ENCODE measurements around the gene TRIM44.

The TRIM44 gene

GRCh38 chr11:35619116-35619854 lies 43.3 kb upstream of the TRIM44 start:
- peak overlapping the region; percentile 93 for H3K9ac ChIP-seq (ENCODE audit: insufficient read length, low read depth)
- H3K36me3 ChIP-seq (ENCODE audit: insufficient read depth, insufficient read length, low read length) = peaks cover 18% of the 10 kb centered on the region
- DNase-seq (ENCODE audit: low read depth, low spot score) = no peak
- H3K9me3 ChIP-seq (ENCODE audit: insufficient read depth, low read length) = no peaks in the 10 kb centered on the region
- H3K4me1 ChIP-seq (ENCODE audit: insufficient read depth, insufficient read length) = peaks cover 2% of the 10 kb centered on the region
- no peak for TF ChIP-seq YY1 (IDR thresholded peaks at IDR 0.05; ENCODE audit: insufficient read depth, insufficient read length)
- no peak for TF ChIP-seq SUZ12 (IDR thresholded peaks at IDR 0.05; ENCODE audit: extremely low read depth, insufficient read depth, insufficient read length)
- no peak for TF ChIP-seq ZNF274 (IDR thresholded peaks at IDR 0.05; ENCODE audit: low read depth, low read length)
- H3K27me3 ChIP-seq (ENCODE audit: insufficient read depth, insufficient read length) = no peaks in the 10 kb centered on the region
- peak overlapping the region; percentile 90 for H3K4me3 ChIP-seq (ENCODE audit: insufficient read length, low read depth)

GRCh38 chr11:35619855-35620640 lies 42.5 kb upstream of the TRIM44 start:
- Histone ChIP-seq H3K9ac (ENCODE audit: insufficient read length, low read depth) (peak overlapping the region; percentile 93), H3K36me3 (ENCODE audit: insufficient read depth, insufficient read length, low read length) (peaks cover 18% of the 10 kb centered on the region), H3K27me3 (ENCODE audit: insufficient read depth, insufficient read length) (no peaks in the 10 kb centered on the region), H3K4me1 (ENCODE audit: insufficient read depth, insufficient read length) (peaks cover 2% of the 10 kb centered on the region), H3K4me3 (ENCODE audit: insufficient read length, low read depth) (peak overlapping the region; percentile 90), H3K9me3 (ENCODE audit: insufficient read depth, low read length) (no peaks in the 10 kb centered on the region)
- DNase-seq (ENCODE audit: low read depth, low spot score) = no peak
- TF ChIP-seq YY1 (IDR thresholded peaks at IDR 0.05; ENCODE audit: insufficient read depth, insufficient read length) (no peak), ZNF274 (IDR thresholded peaks at IDR 0.05; ENCODE audit: low read depth, low read length) (no peak), SUZ12 (IDR thresholded peaks at IDR 0.05; ENCODE audit: extremely low read depth, insufficient read depth, insufficient read length) (no peak)

- peaks cover 2% of the 10 kb centered on the region for H3K4me1 ChIP-seq (ENCODE audit: insufficient read depth, insufficient read length)
- no peaks in the 10 kb centered on the region for H3K9me3 ChIP-seq (ENCODE audit: insufficient read depth, low read length)
- no peak overlapping the region for H3K9ac ChIP-seq (ENCODE audit: insufficient read length, low read depth)
- H3K4me3 ChIP-seq (ENCODE audit: insufficient read length, low read depth) = peak overlapping the region; percentile 90
- H3K36me3 ChIP-seq (ENCODE audit: insufficient read depth, insufficient read length, low read length) = peaks cover 18% of the 10 kb centered on the region
- no peaks in the 10 kb centered on the region for H3K27me3 ChIP-seq (ENCODE audit: insufficient read depth, insufficient read length)
- no peak for DNase-seq (ENCODE audit: low read depth, low spot score)
- TF ChIP-seq YY1 (IDR thresholded peaks at IDR 0.05; ENCODE audit: insufficient read depth, insufficient read length) = no peak
- TF ChIP-seq ZNF274 (IDR thresholded peaks at IDR 0.05; ENCODE audit: low read depth, low read length) = no peak
- TF ChIP-seq SUZ12 (IDR thresholded peaks at IDR 0.05; ENCODE audit: extremely low read depth, insufficient read depth, insufficient read length) = no peak
These were observed 41.8 kb upstream of the TRIM44 start for GRCh38 chr11:35620795-35621194.

- Histone ChIP-seq H3K4me1 (ENCODE audit: insufficient read depth, insufficient read length) (no peaks in the 10 kb centered on the region), H3K27me3 (ENCODE audit: insufficient read depth, insufficient read length) (no peaks in the 10 kb centered on the region), H3K36me3 (ENCODE audit: insufficient read depth, insufficient read length, low read length) (peaks cover 18% of the 10 kb centered on the region), H3K9me3 (ENCODE audit: insufficient read depth, low read length) (no peaks in the 10 kb centered on the region), H3K9ac (ENCODE audit: insufficient read length, low read depth) (no peak overlapping the region), H3K4me3 (ENCODE audit: insufficient read length, low read depth) (no peak overlapping the region)
- DNase-seq (ENCODE audit: low read depth, low spot score) = no peak
- TF ChIP-seq SUZ12 (IDR thresholded peaks at IDR 0.05; ENCODE audit: extremely low read depth, insufficient read depth, insufficient read length) = no peak
- TF ChIP-seq YY1 (IDR thresholded peaks at IDR 0.05; ENCODE audit: insufficient read depth, insufficient read length) = no peak
- TF ChIP-seq ZNF274 (IDR thresholded peaks at IDR 0.05; ENCODE audit: low read depth, low read length) = no peak
These were observed 41.0 kb upstream of the TRIM44 start for GRCh38 chr11:35621620-35622019.

GRCh38 chr11:35622070-35622469 lies 40.5 kb upstream of the TRIM44 start:
- no peak for DNase-seq (ENCODE audit: low read depth, low spot score)
- no peaks in the 10 kb centered on the region for H3K27me3 ChIP-seq (ENCODE audit: insufficient read depth, insufficient read length)
- H3K4me3 ChIP-seq (ENCODE audit: insufficient read length, low read depth) = no peak overlapping the region
- no peaks in the 10 kb centered on the region for H3K9me3 ChIP-seq (ENCODE audit: insufficient read depth, low read length)
- peaks cover 18% of the 10 kb centered on the region for H3K36me3 ChIP-seq (ENCODE audit: insufficient read depth, insufficient read length, low read length)
- no peaks in the 10 kb centered on the region for H3K4me1 ChIP-seq (ENCODE audit: insufficient read depth, insufficient read length)
- no peak for TF ChIP-seq ZNF274 (IDR thresholded peaks at IDR 0.05; ENCODE audit: low read depth, low read length)
- no peak overlapping the region for H3K9ac ChIP-seq (ENCODE audit: insufficient read length, low read depth)

GRCh38 chr11:35623621-35624168 lies 38.9 kb upstream of the TRIM44 start:
- no peaks in the 10 kb centered on the region for H3K9me3 ChIP-seq (ENCODE audit: insufficient read depth, low read length)
- H3K4me1 ChIP-seq (ENCODE audit: insufficient read depth, insufficient read length) = no peaks in the 10 kb centered on the region
- TF ChIP-seq SUZ12 (IDR thresholded peaks at IDR 0.05; ENCODE audit: extremely low read depth, insufficient read depth, insufficient read length) (no peak), ZNF274 (IDR thresholded peaks at IDR 0.05; ENCODE audit: low read depth, low read length) (no peak)
- DNase-seq (ENCODE audit: low read depth, low spot score) = no peak
- H3K36me3 ChIP-seq (ENCODE audit: insufficient read depth, insufficient read length, low read length) = peaks cover 18% of the 10 kb centered on the region
- H3K4me3 ChIP-seq (ENCODE audit: insufficient read length, low read depth) = no peak overlapping the region
- H3K9ac ChIP-seq (ENCODE audit: insufficient read length, low read depth) = no peak overlapping the region
- H3K27me3 ChIP-seq (ENCODE audit: insufficient read depth, insufficient read length) = no peaks in the 10 kb centered on the region

GRCh38 chr11:35624316-35624715 lies 38.3 kb upstream of the TRIM44 start:
- Histone ChIP-seq H3K4me3 (ENCODE audit: insufficient read length, low read depth) (no peak overlapping the region), H3K9ac (ENCODE audit: insufficient read length, low read depth) (no peak overlapping the region), H3K27me3 (ENCODE audit: insufficient read depth, insufficient read length) (no peaks in the 10 kb centered on the region), H3K9me3 (ENCODE audit: insufficient read depth, low read length) (no peaks in the 10 kb centered on the region), H3K36me3 (ENCODE audit: insufficient read depth, insufficient read length, low read length) (peaks cover 18% of the 10 kb centered on the region), H3K4me1 (ENCODE audit: insufficient read depth, insufficient read length) (no peaks in the 10 kb centered on the region)
- TF ChIP-seq ZNF274 (IDR thresholded peaks at IDR 0.05; ENCODE audit: low read depth, low read length) (no peak), YY1 (IDR thresholded peaks at IDR 0.05; ENCODE audit: insufficient read depth, insufficient read length) (no peak), SUZ12 (IDR thresholded peaks at IDR 0.05; ENCODE audit: extremely low read depth, insufficient read depth, insufficient read length) (no peak)
- DNase-seq (ENCODE audit: low read depth, low spot score) = no peak

All from NT2/D1 (cell line).